GM23338 (cell line): ENCODE measurements around the gene LRFN3. TPM values are rescaled to one million over a fixed set of nuclear protein-coding genes. Genes with fewer than 3 reads are reported as not detected.

Experiments used
- ATAC-seq: fragments of 200-7000 bp; cut with Tn5 transposase; 3 replicates; pipeline ENCODE4 v1.9.1; 2020
- DNase-seq: peaks from one replicate; pipeline ENCODE4 v3.0.0-alpha.2; 2015; ENCODE audit warnings: low spot score
- H2AFZ ChIP-seq: fragments of 200-600 bp; sonication (generic); 2 replicates; pipeline ENCODE4 v1.8.0; 2016; ENCODE audit warnings: antibody characterized with exemption, mild to moderate bottlenecking, moderate library complexity
- H3F3A ChIP-seq: fragments of 200-600 bp; sonication (generic); replicated peaks from 2 replicates; pipeline ENCODE4 v1.8.0; 2017; ENCODE audit warnings: antibody characterized with exemption, mixed run types, low read depth
- H3K27ac ChIP-seq: fragments of 200-600 bp; sonication (generic); 2 replicates; pipeline ENCODE4 v1.6.1; 2016; ENCODE audit warnings: low read depth
- H3K27me3 ChIP-seq: fragments of 200-600 bp; sonication (generic); 2 replicates; pipeline ENCODE4 v1.8.0; 2016; ENCODE audit warnings: mild to moderate bottlenecking, mixed run types, moderate library complexity; ENCODE audit not compliant: insufficient read depth
- H3K36me3 ChIP-seq: fragments of 200-600 bp; sonication (generic); 2 replicates; pipeline ENCODE4 v1.8.0; 2016; ENCODE audit warnings: mild to moderate bottlenecking; ENCODE audit not compliant: insufficient read depth
- H3K4me1 ChIP-seq: fragments of 200-600 bp; sonication (generic); 2 replicates; pipeline ENCODE4 v1.8.0; 2016; ENCODE audit warnings: mild to moderate bottlenecking, moderate library complexity; ENCODE audit not compliant: insufficient read depth
- H3K4me2 ChIP-seq: fragments of 200-600 bp; sonication (generic); 2 replicates; pipeline ENCODE4 v1.7.1; 2017; ENCODE audit warnings: mixed run types
- H3K4me3 ChIP-seq: fragments of 200-600 bp; sonication (generic); 2 replicates; pipeline ENCODE4 v1.6.1; 2016; ENCODE audit warnings: mixed run types
- H3K79me2 ChIP-seq: fragments of 200-600 bp; sonication (generic); replicated peaks from 2 replicates; pipeline ENCODE4 v1.8.0; 2017; ENCODE audit warnings: mild to moderate bottlenecking; ENCODE audit not compliant: insufficient read depth
- H3K9me2 ChIP-seq: fragments of 200-600 bp; sonication (generic); 2 replicates; pipeline ENCODE4 v1.8.0; 2017; ENCODE audit not compliant: insufficient read depth
- H4K20me1 ChIP-seq: fragments of 200-600 bp; sonication (generic); replicated peaks from 2 replicates; pipeline ENCODE4 v1.8.0; 2017; ENCODE audit warnings: mild to moderate bottlenecking; ENCODE audit not compliant: insufficient read depth
- H3K27ac Mint-ChIP-seq: 2 replicates; pipeline ENCODE4 v1.8.0; 2020; ENCODE audit warnings: inconsistent platforms, mild to moderate bottlenecking, moderate library complexity, mixed read lengths
- H3K27me3 Mint-ChIP-seq: 3 replicates; pipeline ENCODE4 v1.8.0; 2022; ENCODE audit warnings: low read depth, mild to moderate bottlenecking, moderate library complexity, mixed read lengths, inconsistent platforms; ENCODE audit not compliant: insufficient read depth, poor library complexity
- H3K36me3 Mint-ChIP-seq: 3 replicates; pipeline ENCODE4 v1.8.0; 2021; ENCODE audit warnings: low read depth, mild to moderate bottlenecking, inconsistent platforms, moderate library complexity, mixed read lengths
- H3K4me1 Mint-ChIP-seq: 3 replicates; pipeline ENCODE4 v1.8.0; 2020; ENCODE audit warnings: mild to moderate bottlenecking, inconsistent platforms, mixed read lengths
- H3K4me3 Mint-ChIP-seq: 3 replicates; pipeline ENCODE4 v1.8.0; 2021; ENCODE audit warnings: moderate library complexity, mild to moderate bottlenecking, inconsistent platforms, mixed read lengths
- H3K9me3 Mint-ChIP-seq: 3 replicates; pipeline ENCODE4 v1.8.0; 2020; ENCODE audit warnings: moderate library complexity, mild to moderate bottlenecking, inconsistent platforms, mixed read lengths
- CREB1 ChIP-seq: fragments of 250-450 bp; sonication (Bioruptor Pico); IDR thresholded peaks from 2 replicates; pipeline ENCODE4 v1.5.0; 2020; ENCODE audit warnings: low read depth, mild to moderate bottlenecking, moderate library complexity
- JUNB ChIP-seq: IDR thresholded peaks from one replicate; pipeline ENCODE4 v1.6.1; 2016; ENCODE audit warnings: antibody characterized with exemption; ENCODE audit not compliant: unreplicated experiment
- NANOG ChIP-seq: IDR thresholded peaks from 2 replicates; pipeline ENCODE4 v1.6.1; 2016; ENCODE audit warnings: antibody characterized with exemption, borderline replicate concordance
- ZNF331 ChIP-seq: fragments of 250-450 bp; sonication (Bioruptor Pico); IDR thresholded peaks from 2 replicates; pipeline ENCODE4 v1.5.0; 2020; ENCODE audit warnings: low read depth, mild to moderate bottlenecking, moderate library complexity
- polyA plus RNA-seq: library from polyadenylated mRNA; unstranded; fragments of >200 nt; fragmentation: Nextera tagmentation; extraction: Ambion mirVana; gene quantifications from 2 replicates; pipeline ENCODE4 v1.2.1, GENCODE V29; 2016
- total RNA-seq: library from RNA; depleted of rRNA; stranded (reverse); fragments of >200 nt; shearing (Covaris generic); gene quantifications from 2 replicates; pipeline ENCODE4 v1.2.3, GENCODE V29; 2014
- TF ChIP-seq, protein P1 (sequence below): IDR thresholded peaks from 2 replicates; pipeline ENCODE4 v1.6.1; 2016; ENCODE audit warnings: antibody characterized with exemption
- TF ChIP-seq, protein P2 (sequence below), 2 experiments: fragments of 200-600 bp in 1 of 2; sonication (generic) in 1 of 2; conservative IDR thresholded peaks; 2 replicates each; pipeline versions ENCODE4 v1.5.1 to v1.6.1; 2016 to 2017; ENCODE audit warnings: antibody characterized with exemption in 2 of 2, low read depth in 2 of 2, mild to moderate bottlenecking in 2 of 2, moderate library complexity in 1 of 2
- TF ChIP-seq, protein P3 (sequence below): IDR thresholded peaks from one replicate; pipeline ENCODE4 v1.6.1; 2018; ENCODE audit warnings: antibody characterized with exemption; ENCODE audit not compliant: unreplicated experiment

The LRFN3 gene
- total and polyA plus RNA-seq, 2 experiments from 2014 or later: 5.8 to 15.1 TPM

DNA sequence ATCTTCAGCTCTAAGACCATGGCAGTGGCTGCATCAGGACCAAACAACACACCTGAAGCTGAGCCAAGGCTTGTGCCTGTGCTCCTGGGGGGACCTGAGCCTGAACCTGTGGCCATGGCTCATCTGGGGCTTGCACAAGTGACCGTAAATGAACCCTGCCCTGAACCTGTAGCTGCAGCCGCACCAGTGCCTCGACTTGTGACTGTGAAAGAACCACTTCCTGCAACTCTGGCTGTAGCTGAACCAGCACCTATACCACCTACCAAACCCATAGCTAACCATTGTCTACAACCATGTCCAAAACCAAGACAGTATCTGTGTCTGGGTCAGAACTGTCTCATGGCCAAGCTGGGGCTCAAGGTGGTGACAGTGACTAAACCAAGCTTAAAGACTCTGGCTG is 30.6 kb downstream of the LRFN3 start (continued):
- TF ChIP-seq, protein P1, sequence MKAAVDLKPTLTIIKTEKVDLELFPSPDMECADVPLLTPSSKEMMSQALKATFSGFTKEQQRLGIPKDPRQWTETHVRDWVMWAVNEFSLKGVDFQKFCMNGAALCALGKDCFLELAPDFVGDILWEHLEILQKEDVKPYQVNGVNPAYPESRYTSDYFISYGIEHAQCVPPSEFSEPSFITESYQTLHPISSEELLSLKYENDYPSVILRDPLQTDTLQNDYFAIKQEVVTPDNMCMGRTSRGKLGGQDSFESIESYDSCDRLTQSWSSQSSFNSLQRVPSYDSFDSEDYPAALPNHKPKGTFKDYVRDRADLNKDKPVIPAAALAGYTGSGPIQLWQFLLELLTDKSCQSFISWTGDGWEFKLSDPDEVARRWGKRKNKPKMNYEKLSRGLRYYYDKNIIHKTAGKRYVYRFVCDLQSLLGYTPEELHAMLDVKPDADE: no peak
- TF ChIP-seq ZNF331: no peak
- no peak for TF ChIP-seq CREB1 (CRISPR knock-in tag)
- TF ChIP-seq, protein P2, sequence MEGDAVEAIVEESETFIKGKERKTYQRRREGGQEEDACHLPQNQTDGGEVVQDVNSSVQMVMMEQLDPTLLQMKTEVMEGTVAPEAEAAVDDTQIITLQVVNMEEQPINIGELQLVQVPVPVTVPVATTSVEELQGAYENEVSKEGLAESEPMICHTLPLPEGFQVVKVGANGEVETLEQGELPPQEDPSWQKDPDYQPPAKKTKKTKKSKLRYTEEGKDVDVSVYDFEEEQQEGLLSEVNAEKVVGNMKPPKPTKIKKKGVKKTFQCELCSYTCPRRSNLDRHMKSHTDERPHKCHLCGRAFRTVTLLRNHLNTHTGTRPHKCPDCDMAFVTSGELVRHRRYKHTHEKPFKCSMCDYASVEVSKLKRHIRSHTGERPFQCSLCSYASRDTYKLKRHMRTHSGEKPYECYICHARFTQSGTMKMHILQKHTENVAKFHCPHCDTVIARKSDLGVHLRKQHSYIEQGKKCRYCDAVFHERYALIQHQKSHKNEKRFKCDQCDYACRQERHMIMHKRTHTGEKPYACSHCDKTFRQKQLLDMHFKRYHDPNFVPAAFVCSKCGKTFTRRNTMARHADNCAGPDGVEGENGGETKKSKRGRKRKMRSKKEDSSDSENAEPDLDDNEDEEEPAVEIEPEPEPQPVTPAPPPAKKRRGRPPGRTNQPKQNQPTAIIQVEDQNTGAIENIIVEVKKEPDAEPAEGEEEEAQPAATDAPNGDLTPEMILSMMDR (conservative IDR thresholded peaks at IDR 0.05; ENCODE audit: low read depth in 2 of 2): no peak

DNA sequence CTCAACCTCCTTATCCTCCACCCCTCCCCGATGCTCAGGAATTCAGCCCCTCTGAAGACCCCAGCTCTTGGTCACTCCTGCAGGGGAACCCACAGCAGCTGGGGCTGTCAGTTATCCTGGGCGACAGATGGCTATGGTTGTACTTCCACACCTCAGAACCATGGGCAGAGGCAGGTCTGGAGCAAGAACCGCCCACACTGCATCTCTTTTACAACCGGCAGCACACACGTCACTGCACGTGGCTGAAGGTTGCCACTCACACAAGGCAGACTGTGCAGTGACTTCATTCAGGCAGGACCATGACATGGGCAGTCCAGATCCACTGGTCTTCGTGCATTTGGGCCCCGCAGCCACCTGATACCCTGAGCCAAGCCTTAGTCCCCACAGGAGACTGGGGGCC is 37.3 kb downstream of the LRFN3 start:
- Mint-ChIP-seq H3K4me3 (no peak overlapping the region), H3K36me3 (no peaks in the 10 kb centered on the region), H3K4me1 (peaks cover 8% of the 10 kb centered on the region), H3K9me3 (no peaks in the 10 kb centered on the region; the same call in 2 of the 3 replicates), H3K27ac (no peak overlapping the region), H3K27me3 (peaks cover 14% of the 10 kb centered on the region)
- Histone ChIP-seq H3K4me2 (no peak overlapping the region), H3F3A (no peaks in the 10 kb centered on the region), H3K79me2 (no peaks in the 10 kb centered on the region), H3K27me3 (no peaks in the 10 kb centered on the region), H3K4me1 (peaks cover 5% of the 10 kb centered on the region; the same call in 1 of the 2 replicates), H3K36me3 (no peaks in the 10 kb centered on the region), H2AFZ (no peak overlapping the region), H3K9me2 (no peaks in the 10 kb centered on the region), H3K4me3 (no peak overlapping the region), H3K27ac (no peak overlapping the region), H4K20me1 (no peaks in the 10 kb centered on the region)
- DNase-seq (no peak), ATAC-seq (no peak)
- TF ChIP-seq, protein P3, sequence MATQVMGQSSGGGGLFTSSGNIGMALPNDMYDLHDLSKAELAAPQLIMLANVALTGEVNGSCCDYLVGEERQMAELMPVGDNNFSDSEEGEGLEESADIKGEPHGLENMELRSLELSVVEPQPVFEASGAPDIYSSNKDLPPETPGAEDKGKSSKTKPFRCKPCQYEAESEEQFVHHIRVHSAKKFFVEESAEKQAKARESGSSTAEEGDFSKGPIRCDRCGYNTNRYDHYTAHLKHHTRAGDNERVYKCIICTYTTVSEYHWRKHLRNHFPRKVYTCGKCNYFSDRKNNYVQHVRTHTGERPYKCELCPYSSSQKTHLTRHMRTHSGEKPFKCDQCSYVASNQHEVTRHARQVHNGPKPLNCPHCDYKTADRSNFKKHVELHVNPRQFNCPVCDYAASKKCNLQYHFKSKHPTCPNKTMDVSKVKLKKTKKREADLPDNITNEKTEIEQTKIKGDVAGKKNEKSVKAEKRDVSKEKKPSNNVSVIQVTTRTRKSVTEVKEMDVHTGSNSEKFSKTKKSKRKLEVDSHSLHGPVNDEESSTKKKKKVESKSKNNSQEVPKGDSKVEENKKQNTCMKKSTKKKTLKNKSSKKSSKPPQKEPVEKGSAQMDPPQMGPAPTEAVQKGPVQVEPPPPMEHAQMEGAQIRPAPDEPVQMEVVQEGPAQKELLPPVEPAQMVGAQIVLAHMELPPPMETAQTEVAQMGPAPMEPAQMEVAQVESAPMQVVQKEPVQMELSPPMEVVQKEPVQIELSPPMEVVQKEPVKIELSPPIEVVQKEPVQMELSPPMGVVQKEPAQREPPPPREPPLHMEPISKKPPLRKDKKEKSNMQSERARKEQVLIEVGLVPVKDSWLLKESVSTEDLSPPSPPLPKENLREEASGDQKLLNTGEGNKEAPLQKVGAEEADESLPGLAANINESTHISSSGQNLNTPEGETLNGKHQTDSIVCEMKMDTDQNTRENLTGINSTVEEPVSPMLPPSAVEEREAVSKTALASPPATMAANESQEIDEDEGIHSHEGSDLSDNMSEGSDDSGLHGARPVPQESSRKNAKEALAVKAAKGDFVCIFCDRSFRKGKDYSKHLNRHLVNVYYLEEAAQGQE: peak; percentile 37
- no peak for TF ChIP-seq CREB1 (CRISPR knock-in tag)

DNA sequence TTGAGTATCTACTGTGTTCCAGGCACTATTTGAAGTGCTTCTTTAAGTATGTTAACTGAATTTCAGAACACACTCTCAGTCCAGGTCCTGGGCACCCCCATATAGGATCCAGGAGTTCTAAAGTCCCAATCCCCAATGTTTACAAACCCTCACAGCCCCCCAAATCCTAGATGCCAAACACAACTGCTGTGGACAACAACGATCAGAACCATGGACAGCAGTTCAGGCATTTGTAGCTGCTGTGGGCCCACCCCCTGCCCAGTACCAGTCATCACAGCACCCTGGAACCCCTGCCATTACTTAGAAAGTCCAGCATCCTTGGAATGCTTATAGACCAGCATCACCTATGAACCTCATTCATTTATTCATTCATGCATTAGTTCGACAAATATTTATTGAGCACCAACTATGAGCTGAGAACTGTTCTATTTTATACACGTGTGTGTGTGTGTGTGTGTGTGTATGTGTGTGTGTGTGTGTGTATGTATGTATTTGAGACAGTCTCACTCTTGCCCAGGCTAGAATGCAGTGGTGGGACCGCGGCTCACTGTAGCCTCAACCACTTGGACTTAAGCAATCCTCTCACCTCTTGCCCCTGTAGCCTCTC is 39.5 kb downstream of the LRFN3 start:
- H3K36me3 ChIP-seq: no peaks in the 10 kb centered on the region
- Mint-ChIP-seq H3K9me3 (no peaks in the 10 kb centered on the region; the same call in 2 of the 3 replicates), H3K4me3 (no peak overlapping the region), H3K36me3 (no peaks in the 10 kb centered on the region), H3K27ac (no peak overlapping the region), H3K4me1 (peaks cover 14% of the 10 kb centered on the region), H3K27me3 (peaks cover 17% of the 10 kb centered on the region)
- H4K20me1 ChIP-seq: no peaks in the 10 kb centered on the region
- no peaks in the 10 kb centered on the region for H3F3A ChIP-seq
- H3K4me1 ChIP-seq: peaks cover 5% of the 10 kb centered on the region; the same call in 1 of the 2 replicates
- no peaks in the 10 kb centered on the region for H3K79me2 ChIP-seq
- no peak overlapping the region for H3K4me2 ChIP-seq
- H3K27me3 ChIP-seq: no peaks in the 10 kb centered on the region
- H2AFZ ChIP-seq: no peak overlapping the region
- H3K27ac ChIP-seq: no peak overlapping the region
- H3K9me2 ChIP-seq: no peaks in the 10 kb centered on the region
- H3K4me3 ChIP-seq: no peak overlapping the region
- peak; percentile 80 for DNase-seq
- ATAC-seq: peak; percentile 36; the same call in 2 of the 3 replicates
- TF ChIP-seq JUNB (no peak), NANOG (no peak)
- TF ChIP-seq, protein P2 (conservative IDR thresholded peaks at IDR 0.05; ENCODE audit: low read depth in 2 of 2): no peak
- TF ChIP-seq, protein P3: peak; percentile 88
- TF ChIP-seq, protein P1: no peak
